GM23338 (cell line): ENCODE data around the gene RGCC. TPM values are rescaled to one million over a fixed set of nuclear protein-coding genes. Genes with fewer than 3 reads are reported as not detected.

Experiments used
- ATAC-seq: fragments of 200-7000 bp; cut with Tn5 transposase; 3 replicates; pipeline ENCODE4 v1.9.1; 2020
- DNase-seq: peaks from one replicate; pipeline ENCODE4 v3.0.0-alpha.2; 2015; ENCODE audit warnings: low spot score
- H2AFZ ChIP-seq: fragments of 200-600 bp; sonication (generic); 2 replicates; pipeline ENCODE4 v1.8.0; 2016; ENCODE audit warnings: antibody characterized with exemption, mild to moderate bottlenecking, moderate library complexity
- H3F3A ChIP-seq: fragments of 200-600 bp; sonication (generic); replicated peaks from 2 replicates; pipeline ENCODE4 v1.8.0; 2017; ENCODE audit warnings: antibody characterized with exemption, mixed run types, low read depth
- H3K27ac ChIP-seq: fragments of 200-600 bp; sonication (generic); 2 replicates; pipeline ENCODE4 v1.6.1; 2016; ENCODE audit warnings: low read depth
- H3K27me3 ChIP-seq: fragments of 200-600 bp; sonication (generic); 2 replicates; pipeline ENCODE4 v1.8.0; 2016; ENCODE audit warnings: mild to moderate bottlenecking, mixed run types, moderate library complexity; ENCODE audit not compliant: insufficient read depth
- H3K36me3 ChIP-seq: fragments of 200-600 bp; sonication (generic); 2 replicates; pipeline ENCODE4 v1.8.0; 2016; ENCODE audit warnings: mild to moderate bottlenecking; ENCODE audit not compliant: insufficient read depth
- H3K4me1 ChIP-seq: fragments of 200-600 bp; sonication (generic); 2 replicates; pipeline ENCODE4 v1.8.0; 2016; ENCODE audit warnings: mild to moderate bottlenecking, moderate library complexity; ENCODE audit not compliant: insufficient read depth
- H3K4me2 ChIP-seq: fragments of 200-600 bp; sonication (generic); 2 replicates; pipeline ENCODE4 v1.7.1; 2017; ENCODE audit warnings: mixed run types
- H3K4me3 ChIP-seq: fragments of 200-600 bp; sonication (generic); 2 replicates; pipeline ENCODE4 v1.6.1; 2016; ENCODE audit warnings: mixed run types
- H3K79me2 ChIP-seq: fragments of 200-600 bp; sonication (generic); replicated peaks from 2 replicates; pipeline ENCODE4 v1.8.0; 2017; ENCODE audit warnings: mild to moderate bottlenecking; ENCODE audit not compliant: insufficient read depth
- H3K9me2 ChIP-seq: fragments of 200-600 bp; sonication (generic); 2 replicates; pipeline ENCODE4 v1.8.0; 2017; ENCODE audit not compliant: insufficient read depth
- H4K20me1 ChIP-seq: fragments of 200-600 bp; sonication (generic); replicated peaks from 2 replicates; pipeline ENCODE4 v1.8.0; 2017; ENCODE audit warnings: mild to moderate bottlenecking; ENCODE audit not compliant: insufficient read depth
- H3K27ac Mint-ChIP-seq: 2 replicates; pipeline ENCODE4 v1.8.0; 2020; ENCODE audit warnings: inconsistent platforms, mild to moderate bottlenecking, moderate library complexity, mixed read lengths
- H3K27me3 Mint-ChIP-seq: 3 replicates; pipeline ENCODE4 v1.8.0; 2022; ENCODE audit warnings: low read depth, mild to moderate bottlenecking, moderate library complexity, mixed read lengths, inconsistent platforms; ENCODE audit not compliant: insufficient read depth, poor library complexity
- H3K36me3 Mint-ChIP-seq: 3 replicates; pipeline ENCODE4 v1.8.0; 2021; ENCODE audit warnings: low read depth, mild to moderate bottlenecking, inconsistent platforms, moderate library complexity, mixed read lengths
- H3K4me1 Mint-ChIP-seq: 3 replicates; pipeline ENCODE4 v1.8.0; 2020; ENCODE audit warnings: mild to moderate bottlenecking, inconsistent platforms, mixed read lengths
- H3K4me3 Mint-ChIP-seq: 3 replicates; pipeline ENCODE4 v1.8.0; 2021; ENCODE audit warnings: moderate library complexity, mild to moderate bottlenecking, inconsistent platforms, mixed read lengths
- H3K9me3 Mint-ChIP-seq: 3 replicates; pipeline ENCODE4 v1.8.0; 2020; ENCODE audit warnings: moderate library complexity, mild to moderate bottlenecking, inconsistent platforms, mixed read lengths
- CREB1 ChIP-seq: fragments of 250-450 bp; sonication (Bioruptor Pico); IDR thresholded peaks from 2 replicates; pipeline ENCODE4 v1.5.0; 2020; ENCODE audit warnings: low read depth, mild to moderate bottlenecking, moderate library complexity
- ETS1 ChIP-seq: IDR thresholded peaks from 2 replicates; pipeline ENCODE4 v1.6.1; 2016; ENCODE audit warnings: antibody characterized with exemption
- EZH2 ChIP-seq: fragments of 200-600 bp; sonication (generic); IDR thresholded peaks from one replicate; pipeline ENCODE4 v1.8.0; 2017; ENCODE audit warnings: antibody characterized with exemption, mild to moderate bottlenecking, low read depth; ENCODE audit not compliant: unreplicated experiment
- JUNB ChIP-seq: IDR thresholded peaks from one replicate; pipeline ENCODE4 v1.6.1; 2016; ENCODE audit warnings: antibody characterized with exemption; ENCODE audit not compliant: unreplicated experiment
- NANOG ChIP-seq: IDR thresholded peaks from 2 replicates; pipeline ENCODE4 v1.6.1; 2016; ENCODE audit warnings: antibody characterized with exemption, borderline replicate concordance
- POLR2AphosphoS5 ChIP-seq: IDR thresholded peaks from 2 replicates; pipeline ENCODE4 v1.6.1; 2016; ENCODE audit warnings: antibody characterized with exemption, low read depth
- REST ChIP-seq: IDR thresholded peaks from one replicate; pipeline ENCODE4 v1.6.1; 2018; ENCODE audit warnings: antibody characterized with exemption; ENCODE audit not compliant: unreplicated experiment
- STAT1 ChIP-seq: IDR thresholded peaks from one replicate; pipeline ENCODE4 v1.6.1; 2016; ENCODE audit warnings: antibody characterized with exemption; ENCODE audit not compliant: unreplicated experiment
- ZNF114 ChIP-seq: fragments of 250-450 bp; sonication (Bioruptor Pico); IDR thresholded peaks from 2 replicates; pipeline ENCODE4 v1.5.0; 2020; ENCODE audit warnings: mild to moderate bottlenecking, moderate library complexity
- ZNF462 ChIP-seq: fragments of 250-450 bp; sonication (Bioruptor Pico); IDR thresholded peaks from 2 replicates; pipeline ENCODE4 v1.5.0; 2020; ENCODE audit warnings: mild to moderate bottlenecking, moderate library complexity
- polyA plus RNA-seq: library from polyadenylated mRNA; unstranded; fragments of >200 nt; fragmentation: Nextera tagmentation; extraction: Ambion mirVana; gene quantifications from 2 replicates; pipeline ENCODE4 v1.2.1, GENCODE V29; 2016
- total RNA-seq: library from RNA; depleted of rRNA; stranded (reverse); fragments of >200 nt; shearing (Covaris generic); gene quantifications from 2 replicates; pipeline ENCODE4 v1.2.3, GENCODE V29; 2014

RGCC gene
- total and polyA plus RNA-seq, 2 experiments from 2014 or later, result 0.65 to 0.66 TPM

GRCh38 chr13:41408121-41408520 lies 49.2 kb upstream of the RGCC start (continued):
- no peak for TF ChIP-seq ZNF462 (CRISPR knock-in tag)
- no peak for TF ChIP-seq REST

GRCh38 chr13:41408746-41409145 lies 48.6 kb upstream of the RGCC start:
- Mint-ChIP-seq H3K4me1 (peaks cover 4% of the 10 kb centered on the region; the same call in 1 of the 3 replicates), H3K36me3 (no peaks in the 10 kb centered on the region), H3K9me3 (no peaks in the 10 kb centered on the region), H3K27me3 (no peaks in the 10 kb centered on the region), H3K4me3 (no peak overlapping the region), H3K27ac (no peak overlapping the region)
- Histone ChIP-seq H3K36me3 (no peaks in the 10 kb centered on the region), H3K27ac (no peak overlapping the region), H3K79me2 (no peaks in the 10 kb centered on the region), H3F3A (no peaks in the 10 kb centered on the region), H3K4me2 (no peak overlapping the region), H3K27me3 (no peaks in the 10 kb centered on the region), H4K20me1 (no peaks in the 10 kb centered on the region), H2AFZ (no peak overlapping the region), H3K9me2 (no peaks in the 10 kb centered on the region), H3K4me1 (no peaks in the 10 kb centered on the region), H3K4me3 (no peak overlapping the region)
- ATAC-seq, result no peak
- no peak for DNase-seq
- TF ChIP-seq JUNB (no peak), NANOG (no peak), POLR2AphosphoS5 (no peak), EZH2 (no peak), CREB1 (CRISPR knock-in tag) (no peak), ZNF114 (CRISPR knock-in tag) (no peak), STAT1 (no peak), ETS1 (no peak)
